Measurements from ENCODE around the gene ESYT2.

ESYT2 gene

DNA sequence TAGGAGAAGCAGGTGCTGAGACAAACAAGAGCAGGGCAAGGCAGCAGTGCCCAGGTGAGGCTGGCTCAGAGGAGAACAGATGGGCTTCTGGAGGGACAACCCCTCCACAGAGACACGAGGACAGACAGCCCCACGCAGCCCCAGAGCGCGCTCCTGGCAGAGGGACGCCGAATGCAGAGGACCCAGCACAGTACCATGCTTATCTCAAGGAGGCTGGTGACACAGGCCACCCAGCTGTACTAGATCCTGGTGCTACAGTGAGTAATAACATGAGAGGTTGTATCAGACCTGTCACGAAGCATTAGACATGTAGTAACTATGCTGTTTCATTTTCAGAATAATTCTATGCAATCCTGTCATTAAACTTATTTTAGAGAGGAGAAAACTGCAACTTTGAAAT lies 64.3 kb downstream of the ESYT2 start:
- no peak for DNase-seq

DNA sequence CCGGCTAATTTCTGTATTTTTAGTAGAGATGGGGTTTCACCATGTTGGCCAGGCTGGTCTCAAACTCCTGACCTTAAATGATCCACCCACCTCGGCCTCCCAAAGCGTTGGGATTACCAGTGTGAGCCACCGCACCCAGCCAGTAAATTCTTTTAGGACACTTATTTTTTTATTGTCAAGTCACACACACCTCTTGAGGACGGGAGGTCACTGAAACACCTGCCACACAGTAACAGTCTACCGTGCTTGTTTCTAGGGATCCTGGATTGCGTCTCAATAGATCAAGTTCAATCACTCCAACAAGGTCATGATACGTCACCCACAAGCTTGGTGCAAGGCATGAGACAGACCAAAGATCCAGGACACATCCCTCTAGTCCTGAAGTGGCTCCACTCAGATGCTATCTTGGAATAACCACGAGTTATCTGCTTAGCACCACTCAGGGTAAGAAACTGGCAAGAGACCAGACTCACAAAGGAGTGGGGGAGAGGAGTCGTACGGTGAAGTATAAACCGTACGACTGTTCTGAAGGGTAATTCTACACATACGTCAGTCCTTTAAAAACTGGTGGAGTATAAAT lies 65.8 kb downstream of the ESYT2 start:
- DNase-seq, result no peak

DNA sequence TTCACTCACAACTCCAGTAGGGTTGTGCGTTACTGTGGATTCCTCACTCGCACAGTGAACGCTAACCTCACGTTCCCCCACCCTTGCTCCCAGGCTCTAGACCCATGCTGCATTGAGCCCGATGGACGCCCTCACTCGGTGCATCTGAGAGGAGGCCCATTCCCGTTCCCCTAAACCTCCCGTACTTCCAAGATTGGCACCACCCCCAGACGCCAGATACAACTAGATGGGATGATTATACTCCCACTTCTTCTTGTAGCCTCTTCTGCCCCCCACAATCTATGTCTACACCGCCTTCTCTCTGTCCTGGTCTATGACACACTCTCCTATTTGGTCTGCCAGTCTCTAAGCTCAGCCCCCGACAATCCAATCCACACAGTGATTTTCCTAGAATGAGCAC lies 67.4 kb downstream of the ESYT2 start:
- DNase-seq, result no peak

- DNase-seq, result no peak
These were observed 68.4 kb downstream of the ESYT2 start for GRCh38 chr7:158760936-158761335.

- no peak for DNase-seq
These were observed 68.9 kb downstream of the ESYT2 start for GRCh38 chr7:158760445-158760764.

DNA sequence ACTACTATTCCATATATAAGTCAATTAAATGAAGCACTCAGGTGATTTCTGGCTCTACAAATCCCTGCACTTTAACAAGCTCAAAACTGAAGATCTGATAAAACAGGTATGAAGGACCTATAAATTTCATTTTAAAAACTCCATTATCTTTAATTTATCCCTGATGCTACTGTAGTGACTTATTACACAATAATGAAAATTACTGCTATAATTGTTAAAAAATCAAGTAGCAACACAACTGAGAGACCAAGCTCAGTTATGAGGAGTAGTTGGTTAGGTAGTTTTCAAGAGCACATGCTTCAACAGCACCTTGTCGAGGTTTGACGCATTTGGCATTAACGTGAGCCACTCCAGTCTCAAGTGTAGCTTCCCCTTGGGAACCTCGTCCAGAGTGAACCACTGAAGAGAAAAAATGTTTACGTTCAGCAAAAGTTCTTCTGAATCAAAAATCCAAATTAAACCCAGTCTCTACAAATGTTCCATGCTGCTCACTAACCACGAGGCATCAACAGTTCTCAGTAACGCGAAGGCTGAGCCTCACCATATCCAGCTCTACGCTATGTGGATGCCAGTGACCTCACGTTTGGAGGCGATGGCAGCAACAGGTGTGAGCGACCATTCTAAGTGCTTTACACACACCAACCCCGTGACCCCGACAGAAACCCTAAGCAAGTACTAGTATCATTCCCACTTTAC lies 69.4 kb downstream of the ESYT2 start:
- no peak for DNase-seq

GRCh38 chr7:158759245-158759614 lies 70.1 kb downstream of the ESYT2 start:
- DNase-seq, result peak; percentile 5

GRCh38 chr7:158758586-158759244 lies 70.6 kb downstream of the ESYT2 start:
- no peak for DNase-seq

DNA sequence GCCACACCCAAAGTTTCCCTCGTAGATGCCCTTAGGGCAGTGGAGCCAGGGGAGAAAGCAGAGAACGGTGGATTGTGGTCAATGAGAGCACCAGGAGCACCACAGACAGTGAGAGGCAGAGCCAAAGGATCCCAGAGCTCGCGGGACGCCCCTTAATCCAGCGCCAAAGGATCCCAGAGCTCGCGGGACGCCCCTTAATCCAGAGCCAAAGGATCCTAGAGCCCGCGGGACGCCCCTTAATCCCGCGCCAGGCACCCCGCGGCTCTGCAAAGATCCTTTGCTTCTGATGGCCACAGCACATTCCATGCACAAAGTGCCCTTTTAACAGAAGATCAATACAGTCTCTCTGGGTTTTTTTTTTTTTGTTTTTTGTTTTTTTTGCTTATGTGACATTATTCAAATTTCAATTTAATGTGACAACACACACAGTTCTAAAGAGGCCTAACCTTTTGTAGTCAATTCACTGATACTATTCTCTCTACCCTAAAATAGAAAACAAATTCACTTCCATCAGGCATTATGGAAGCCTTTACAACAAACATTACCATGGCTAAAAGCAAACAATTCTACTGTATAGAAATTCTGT lies 71.8 kb downstream of the ESYT2 start:
- no peak for DNase-seq

DNA sequence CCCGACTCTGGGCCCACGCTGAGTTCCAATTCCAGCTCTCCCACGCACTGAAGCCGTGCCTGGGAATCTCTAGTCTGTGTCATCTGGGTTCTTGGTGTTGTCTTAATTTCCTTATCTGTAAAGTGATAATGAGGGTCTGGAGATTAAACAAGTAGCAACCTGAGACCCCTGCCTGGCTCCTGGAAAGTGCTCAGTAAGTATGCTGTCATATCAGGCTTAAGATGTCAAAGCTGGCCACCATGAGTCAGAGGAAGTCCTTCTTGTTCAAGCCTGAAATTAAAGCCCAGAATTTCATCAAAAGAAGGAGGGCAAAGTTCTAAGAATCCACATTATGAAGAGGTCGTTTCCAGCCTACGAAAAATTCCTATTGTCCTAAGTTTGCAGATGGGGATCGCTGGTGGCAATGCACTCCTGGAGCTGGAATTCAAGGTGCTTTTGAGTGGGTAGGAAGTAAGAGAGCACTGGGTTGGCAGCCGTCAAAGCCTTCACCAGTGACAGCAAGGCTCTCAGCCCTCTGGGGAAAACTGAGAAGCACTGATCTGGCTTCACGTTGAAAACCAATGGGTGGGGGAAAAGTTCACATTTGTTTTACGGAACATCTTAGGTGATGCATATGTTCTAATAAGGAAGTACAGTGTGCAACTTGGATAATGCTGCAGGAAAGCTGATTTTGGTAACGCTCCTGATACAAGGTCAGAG lies 74.4 kb downstream of the ESYT2 start:
- no peak for DNase-seq

GRCh38 chr7:158753900-158754299 lies 75.4 kb downstream of the ESYT2 start:
- no peak for DNase-seq

- no peak for DNase-seq
These were observed 77.6 kb downstream of the ESYT2 start for GRCh38 chr7:158751751-158752150.

DNA sequence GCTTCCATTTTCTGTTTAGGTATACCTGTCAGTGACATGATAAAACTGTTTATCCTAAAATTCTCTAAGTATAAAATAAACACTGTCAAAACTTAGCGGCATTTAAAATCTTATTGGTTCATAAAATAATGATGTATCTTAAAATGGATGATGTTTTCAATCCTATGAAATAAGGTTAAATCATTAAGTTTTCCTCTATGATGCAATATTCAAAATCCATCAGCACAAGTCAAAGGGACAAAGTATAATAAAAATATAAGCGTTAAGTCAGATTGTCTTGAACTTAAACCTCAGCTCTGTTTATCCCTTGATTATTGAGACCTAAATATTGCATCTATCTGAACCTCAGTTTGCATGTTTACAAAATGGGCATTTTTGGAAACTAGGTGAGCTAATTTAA lies 78.1 kb downstream of the ESYT2 start:
- DNase-seq, result no peak

- no peak for DNase-seq
These were observed 78.6 kb downstream of the ESYT2 start for GRCh38 chr7:158750702-158751101.

DNA sequence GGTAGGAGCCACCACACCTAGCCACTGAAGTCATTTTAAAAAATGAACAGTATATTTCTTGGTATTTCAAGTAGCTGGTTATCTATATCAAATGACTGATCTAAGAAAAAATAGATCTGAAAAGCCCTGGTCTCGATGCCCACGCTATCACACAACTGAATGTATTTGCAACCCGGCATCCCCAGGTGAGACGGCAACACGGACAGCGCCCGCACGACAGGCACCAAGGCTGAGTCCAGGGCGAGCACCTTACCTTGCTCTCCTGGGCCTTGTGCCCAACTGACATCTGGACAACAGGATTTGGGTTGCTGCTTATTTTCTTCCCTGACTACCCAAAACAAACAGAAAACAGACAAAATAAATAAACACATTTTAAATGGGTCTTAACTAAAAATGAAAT lies 79.9 kb downstream of the ESYT2 start:
- DNase-seq, result no peak

- DNase-seq, result no peak
These were observed 81.0 kb downstream of the ESYT2 start for GRCh38 chr7:158748335-158748734.

DNA sequence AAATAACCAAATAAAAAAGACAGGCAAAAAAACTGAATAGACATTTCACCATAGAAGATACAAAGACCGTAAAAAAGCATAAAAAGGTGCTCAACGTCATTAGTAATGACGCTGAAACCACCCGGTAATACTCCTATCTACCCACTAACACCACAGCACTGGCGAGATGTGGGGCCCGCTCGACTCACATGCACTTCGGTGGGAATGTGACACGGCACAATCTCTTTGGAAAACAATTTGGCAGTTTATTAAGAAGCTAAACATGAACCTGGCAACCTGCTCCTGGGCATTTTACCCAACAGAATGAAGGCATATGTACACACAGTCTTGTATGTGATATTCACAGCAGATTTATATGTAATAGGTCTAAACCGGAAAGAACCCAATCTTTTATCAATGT lies 81.9 kb downstream of the ESYT2 start:
- no peak for DNase-seq

DNA sequence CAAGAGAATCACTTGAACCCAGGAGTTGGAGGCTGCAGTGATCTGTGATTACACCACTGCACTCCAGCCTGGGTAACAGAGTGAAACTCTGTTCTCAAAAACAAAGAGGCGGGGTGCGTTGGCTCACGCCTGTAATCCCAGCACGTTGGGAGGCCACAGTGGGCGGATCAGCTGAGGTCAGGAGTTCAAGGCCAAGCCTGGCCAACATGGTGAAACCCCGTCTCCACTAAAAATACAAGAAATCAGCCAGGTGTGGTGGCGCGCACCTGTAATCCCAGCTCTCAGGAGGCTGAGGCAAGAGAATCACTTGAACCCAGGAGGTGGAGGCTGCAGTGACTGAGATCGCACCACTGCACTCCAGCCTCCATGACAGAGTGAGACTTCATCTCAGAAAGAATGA lies 82.4 kb downstream of the ESYT2 start:
- no peak for DNase-seq

DNA sequence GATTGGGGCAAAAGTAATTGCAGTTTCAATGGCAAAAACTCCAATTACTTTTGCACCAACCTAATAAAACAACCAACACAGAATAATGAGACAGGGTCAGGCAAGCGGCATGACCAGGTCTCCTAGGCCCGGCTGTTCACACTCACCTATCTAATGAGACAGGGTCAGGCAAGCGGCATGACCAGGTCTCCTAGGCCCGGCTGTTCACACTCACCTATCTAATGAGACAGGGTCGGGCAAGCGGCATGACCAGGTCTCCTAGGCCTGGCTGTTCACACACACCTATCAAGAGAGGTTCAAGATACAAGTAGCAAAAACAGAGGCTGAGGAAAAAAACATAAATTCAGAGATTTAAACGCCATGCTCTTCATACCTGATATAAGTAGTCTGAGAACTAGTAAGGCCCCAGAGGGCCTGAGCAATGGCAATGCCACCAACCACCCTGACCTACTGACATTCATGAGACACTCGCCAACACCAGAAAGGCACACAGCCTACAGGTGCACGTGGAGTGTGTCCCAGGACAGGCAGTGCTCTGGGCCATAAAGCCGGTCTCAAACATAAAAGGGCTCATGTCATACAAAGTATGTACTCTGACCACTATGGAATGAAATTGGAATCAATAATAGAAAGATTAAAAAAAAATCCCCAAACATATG lies 84.1 kb downstream of the ESYT2 start:
- no peak for DNase-seq

DNA sequence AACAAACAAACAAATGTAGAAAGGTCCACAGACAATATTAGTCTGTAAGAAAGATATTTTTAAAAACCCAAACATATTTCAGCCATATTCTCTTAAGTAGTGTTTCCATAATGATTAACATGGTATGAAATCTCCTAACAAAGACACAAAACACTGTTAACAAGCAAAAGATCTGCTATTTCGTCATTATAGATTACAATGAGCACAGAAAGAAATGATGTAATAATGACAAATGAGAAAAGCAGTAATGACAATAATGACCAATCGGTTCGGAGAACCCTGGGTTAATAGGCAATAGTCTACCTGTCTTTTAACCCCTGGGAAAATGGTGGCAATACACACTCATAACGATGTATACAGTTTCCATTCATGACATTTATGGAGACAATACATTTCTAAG lies 85.2 kb downstream of the ESYT2 start:
- no peak for DNase-seq

GRCh38 chr7:158743219-158743618 lies 86.1 kb downstream of the ESYT2 start:
- DNase-seq, result no peak

DNA sequence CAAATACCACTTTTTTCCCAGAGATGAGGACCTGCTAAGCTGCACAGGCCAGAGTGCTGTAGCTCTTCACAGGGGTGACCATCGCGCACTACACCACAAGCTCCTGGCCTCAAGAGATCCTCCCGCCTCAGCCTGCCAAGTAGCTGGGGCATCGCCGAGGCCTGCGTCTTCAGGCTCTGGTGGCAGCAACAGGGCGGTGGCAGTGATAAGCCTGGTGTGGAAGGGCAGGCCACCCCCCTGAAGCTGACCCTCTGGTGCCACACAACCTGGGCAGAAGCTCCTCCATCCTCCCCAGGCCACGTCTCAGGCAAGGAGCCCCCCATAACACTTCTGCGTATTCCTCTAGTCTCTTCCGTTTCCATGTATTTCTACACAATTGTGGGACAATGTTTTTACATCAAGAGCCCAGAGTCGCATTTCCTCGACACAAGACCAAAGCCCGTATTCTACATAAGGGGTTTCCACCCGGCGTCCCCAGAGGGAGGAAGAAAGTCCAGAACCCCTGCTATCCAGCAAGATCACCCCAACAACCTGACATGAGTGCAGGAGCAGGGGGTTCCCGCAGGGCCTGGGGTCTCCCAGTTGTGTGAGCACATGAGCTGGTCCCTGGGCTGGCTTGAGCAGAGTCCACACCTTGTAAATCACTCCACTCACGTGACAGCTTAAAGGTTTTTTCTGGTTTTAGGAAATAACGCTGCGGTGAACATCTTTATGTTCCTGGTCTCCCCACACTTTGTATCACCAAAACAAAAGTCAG lies 87.1 kb downstream of the ESYT2 start:
- DNase-seq, result no peak

DNA sequence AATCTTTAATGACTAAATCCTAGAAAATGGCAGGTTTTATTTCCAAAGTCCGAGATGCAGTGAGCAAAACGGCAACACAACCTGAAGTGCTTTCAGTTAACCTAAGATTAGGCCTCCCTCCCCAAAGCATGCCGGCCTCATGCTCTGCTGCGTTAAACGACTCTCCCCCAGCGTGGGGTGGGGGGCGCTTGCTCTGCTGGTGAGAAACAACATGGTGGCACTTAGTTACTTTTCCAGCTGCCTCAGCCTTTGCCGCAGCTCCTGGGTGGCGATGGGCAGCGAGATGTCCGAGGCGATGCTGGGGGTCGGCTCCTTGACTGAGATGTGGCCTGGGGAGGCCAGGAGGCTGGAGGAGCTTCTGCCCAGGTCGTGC lies 88.0 kb downstream of the ESYT2 start:
- DNase-seq, result no peak
